B cell (primary cell): Measurements from ENCODE around the gene SPATA25. TPM values are rescaled to one million over a fixed set of nuclear protein-coding genes. Genes with fewer than 3 reads are reported as not detected.

Experiments
- ATAC-seq: fragments of 200-7000 bp; cut with Tn5 transposase; one replicate; pipeline ENCODE4 v1.10.0; 2021; ENCODE audit warnings: low read depth, mild to moderate bottlenecking, moderate number of reproducible peaks, moderate library complexity
- CTCF ChIA-PET: fragments of 350-600 bp; sonication (Branson Sonifier 250); formaldehyde crosslinking; loops from one replicate; lab custom pipeline; 2021; ENCODE audit warnings: antibody characterized with exemption, inconsistent platforms; lab: Charles Lee
- POLR2A ChIA-PET: fragments of 350-600 bp; sonication (Branson Sonifier 250); formaldehyde crosslinking; loops from one replicate; lab custom pipeline; 2021; ENCODE audit warnings: antibody characterized with exemption; lab: Charles Lee
- DNase-seq: peaks from one replicate; pipeline ENCODE4 v3.0.0; 2013
- H2AFZ ChIP-seq: 2 replicates; pipeline ENCODE4 v1.6.1; 2012; ENCODE audit warnings: mild to moderate bottlenecking, low read depth, low read length; ENCODE audit not compliant: insufficient read depth, poor library complexity, severe bottlenecking
- H3K27ac ChIP-seq, 2 donors: 1 replicate in 1 of 2; 2 replicates in 1 of 2; pipeline ENCODE4 v1.5.1; 2012 to 2013; ENCODE audit warnings: low read length in 2 of 2, mild to moderate bottlenecking in 2 of 2, moderate library complexity in 1 of 2
- H3K27me3 ChIP-seq, 4 experiments: fragments of 200-600 bp in 1 of 4; sonication (generic) in 1 of 4; replicated peaks in 1 of 4; 1 replicate in 2 of 4; 2 replicates in 2 of 4; pipeline versions ENCODE4 v1.6.1 to v1.7.0; 2013 to 2016; ENCODE audit warnings: low read length in 3 of 4, mild to moderate bottlenecking in 2 of 4, mixed read lengths in 1 of 4, moderate library complexity in 1 of 4; ENCODE audit not compliant: insufficient read depth in 4 of 4, control insufficient read depth in 3 of 4; ENCODE audit errors: control extremely low read depth in 1 of 4
- H3K36me3 ChIP-seq, 2 experiments: replicated peaks in 1 of 2; 1 replicate in 1 of 2; 2 replicates in 1 of 2; pipeline versions ENCODE4 v1.6.1 to v1.7.1; 2013; ENCODE audit warnings: low read length in 1 of 2; ENCODE audit not compliant: insufficient read depth in 2 of 2, control insufficient read depth in 1 of 2; ENCODE audit errors: control extremely low read depth in 1 of 2, extremely low read depth in 1 of 2
- H3K4me1 ChIP-seq, 2 donors: fragments of 200-600 bp in 1 of 2; sonication (generic) in 1 of 2; 1 replicate in 1 of 2; 2 replicates in 1 of 2; pipeline versions ENCODE4 v1.5.1 to v1.6.1; 2013 to 2017; ENCODE audit warnings: low read length in 2 of 2; ENCODE audit not compliant: control insufficient read depth in 2 of 2, insufficient read depth in 2 of 2
- H3K4me2 ChIP-seq: replicated peaks from 2 replicates; pipeline ENCODE3; 2012; ENCODE audit warnings: mild to moderate bottlenecking, low read depth, low read length; ENCODE audit not compliant: poor library complexity, severe bottlenecking
- H3K4me3 ChIP-seq, 5 experiments: fragments of 200-600 bp in 1 of 5; sonication (generic) in 1 of 5; 1 replicate in 3 of 5; 2 replicates in 2 of 5; pipeline versions ENCODE4 v1.5.1 to v1.7.0; 2011 to 2016; ENCODE audit warnings: low read length in 4 of 5, mild to moderate bottlenecking in 4 of 5, low read depth in 2 of 5, control low read depth in 1 of 5, moderate library complexity in 1 of 5; ENCODE audit not compliant: insufficient read depth in 1 of 5; ENCODE audit errors: control extremely low read depth in 1 of 5, extremely low read depth in 1 of 5
- H3K79me2 ChIP-seq: fragments of 200-600 bp; sonication (generic); one replicate; pipeline ENCODE4 v1.6.0; 2016; ENCODE audit warnings: low read length; ENCODE audit not compliant: control insufficient read depth, insufficient read depth
- H3K9ac ChIP-seq: fragments of 200-600 bp; sonication (generic); 2 replicates; pipeline ENCODE4 v1.6.1; 2017; ENCODE audit warnings: mild to moderate bottlenecking, low read length, moderate library complexity
- H3K9me3 ChIP-seq, 3 donors: one replicate each; pipeline versions ENCODE4 v1.6.1 to v1.7.1; 2013; ENCODE audit warnings: low read length in 2 of 3; ENCODE audit not compliant: control insufficient read depth in 2 of 3, insufficient read depth in 1 of 3; ENCODE audit errors: control extremely low read depth in 1 of 3
- H4K20me1 ChIP-seq: 2 replicates; pipeline ENCODE4 v1.6.0; 2012; ENCODE audit warnings: mild to moderate bottlenecking, low read length; ENCODE audit not compliant: insufficient read depth, control insufficient read depth, poor library complexity, severe bottlenecking
- H3K27ac Mint-ChIP-seq: one replicate; pipeline ENCODE4 v1.8.0; 2021; ENCODE audit warnings: mixed read lengths
- H3K27me3 Mint-ChIP-seq: one replicate; pipeline ENCODE4 v1.8.0; 2021; ENCODE audit warnings: mixed read lengths
- H3K4me1 Mint-ChIP-seq: one replicate; pipeline ENCODE4 v1.8.0; 2021; ENCODE audit warnings: mixed read lengths
- H3K4me3 Mint-ChIP-seq: one replicate; pipeline ENCODE4 v1.8.0; 2021; ENCODE audit warnings: mixed read lengths
- H3K9me3 Mint-ChIP-seq: one replicate; pipeline ENCODE4 v1.8.0; 2022; ENCODE audit warnings: mixed read lengths; ENCODE audit not compliant: insufficient read depth
- CTCF ChIP-seq: fragments of 200-600 bp; IDR thresholded peaks from one replicate; pipeline ENCODE4 v1.8.0; 2022; ENCODE audit warnings: antibody characterized with exemption, mild to moderate bottlenecking
- EZH2 ChIP-seq: IDR thresholded peaks from 2 replicates; pipeline ENCODE4 v1.6.1; 2012; ENCODE audit warnings: borderline replicate concordance, low read depth, mild to moderate bottlenecking, moderate library complexity, low read length; ENCODE audit not compliant: insufficient read depth, poor library complexity, severe bottlenecking
- WGBS: methylation state at CpG from one replicate; pipeline ENCODE4 v1.1.5; 2013; ENCODE audit warnings: missing lambda C conversion rate; ENCODE audit not compliant: insufficient coverage; 5-methylcytosine and 5-hydroxymethylcytosine counted together
- intact Hi-C: fragments of 100-400 bp; cut with micrococcal nuclease; formaldehyde crosslinking; loops from one replicate; pipeline ENCODE4 v1.10.0; 2022
- polyA plus RNA-seq: library from polyadenylated mRNA; depleted of rRNA; stranded (reverse); fragments of >200 nt; gene quantifications from 2 replicates; pipeline ENCODE4 v1.2.3, GENCODE V29; 2012
- total RNA-seq, 2 donors: library from RNA; stranded (reverse); fragments of 120-200 nt in 1 of 2; gene quantifications; 1 replicate in 1 of 2; 2 replicates in 1 of 2; pipeline versions ENCODE4 v1.2.3 to v1.2.4, GENCODE V29; 2013 to 2022

SPATA25 gene
- total and polyA plus RNA-seq, 2 donors (not counting 1 experiment from before 2014, with no cell fraction given): 2.5 to 2.9 TPM

- WGBS: 98% methylated on average over 6 of the region's 13 CpGs
- POLR2A ChIA-PET: interaction anchor here (1.0 kb wide), 1 partner anchor 11 kb away, joined by 3 read pairs; no protein-coding TSS in a partner anchor
- intact Hi-C loops: no loop called here
- H3K79me2 ChIP-seq: no peaks in the 10 kb centered on the region
- H3K27ac ChIP-seq: no peak overlapping the region
- no peak overlapping the region for H3K9ac ChIP-seq
- Mint-ChIP-seq H3K27me3 (no peaks in the 10 kb centered on the region), H3K4me1 (peaks cover 9% of the 10 kb centered on the region), H3K27ac (no peak overlapping the region), H3K4me3 (no peak overlapping the region), H3K9me3 (no peaks in the 10 kb centered on the region)
- no peak overlapping the region for H2AFZ ChIP-seq
- no peak overlapping the region for H3K4me2 ChIP-seq
- no peak for TF ChIP-seq CTCF
- no peak for TF ChIP-seq EZH2
- H4K20me1 ChIP-seq: no peaks in the 10 kb centered on the region
- peaks cover 0 to 7% of the 10 kb centered on the region in 2 donors for H3K4me1 ChIP-seq
- ATAC-seq (no peak), DNase-seq (no peak)
- no peaks in the 10 kb centered on the region for H3K9me3 ChIP-seq
- H3K4me3 ChIP-seq: no peak overlapping the region
- peaks cover 0 to 21% of the 10 kb centered on the region in 2 experiments for H3K36me3 ChIP-seq
- H3K27me3 ChIP-seq: no peaks in the 10 kb centered on the region
- CTCF ChIA-PET: interaction anchor here (1.6 kb wide), 1 partner anchor 17 kb away, joined by 3 read pairs; no protein-coding TSS in a partner anchor
Measured at GRCh38 chr20:45899046-45899835, 11.8 kb upstream of the SPATA25 start.

DNA sequence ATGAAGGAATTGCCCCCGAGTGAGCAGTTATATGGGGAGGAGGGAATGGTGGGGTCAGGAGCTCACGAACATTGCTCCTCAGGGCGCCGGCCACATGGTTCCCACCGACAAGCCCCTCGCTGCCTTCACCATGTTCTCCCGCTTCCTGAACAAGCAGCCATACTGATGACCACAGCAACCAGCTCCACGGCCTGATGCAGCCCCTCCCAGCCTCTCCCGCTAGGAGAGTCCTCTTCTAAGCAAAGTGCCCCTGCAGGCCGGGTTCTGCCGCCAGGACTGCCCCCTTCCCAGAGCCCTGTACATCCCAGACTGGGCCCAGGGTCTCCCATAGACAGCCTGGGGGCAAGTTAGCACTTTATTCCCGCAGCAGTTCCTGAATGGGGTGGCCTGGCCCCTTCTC lies 10.9 kb upstream of the SPATA25 start:
- ChIA-PET POLR2A (interaction anchor here (0.6 kb wide), 1 partner anchor 29 kb away, joined by 6 read pairs; no protein-coding TSS in a partner anchor), CTCF (interaction anchor here (1.6 kb wide), 1 partner anchor 18 kb away, joined by 3 read pairs; no protein-coding TSS in a partner anchor)
- peaks cover 0 to 7% of the 10 kb centered on the region in 2 donors for H3K4me1 ChIP-seq
- no peak overlapping the region for H3K27ac ChIP-seq
- no peaks in the 10 kb centered on the region for H3K27me3 Mint-ChIP-seq
- intact Hi-C loops: no loop called here
- H3K27me3 ChIP-seq: no peaks in the 10 kb centered on the region
- ATAC-seq: no peak
- WGBS: 94% methylated on average over 6 of the region's 12 CpGs
- no peak overlapping the region for H3K27ac Mint-ChIP-seq
- H3K4me3 Mint-ChIP-seq: no peak overlapping the region
- no peak for TF ChIP-seq CTCF
- no peak for TF ChIP-seq EZH2
- H4K20me1 ChIP-seq: no peaks in the 10 kb centered on the region
- peaks cover 0 to 26% of the 10 kb centered on the region in 2 experiments for H3K36me3 ChIP-seq
- H3K79me2 ChIP-seq: no peaks in the 10 kb centered on the region
- no peak overlapping the region for H2AFZ ChIP-seq
- H3K9me3 ChIP-seq: no peaks in the 10 kb centered on the region
- DNase-seq: no peak
- H3K4me2 ChIP-seq: no peak overlapping the region
- peaks cover 11% of the 10 kb centered on the region for H3K4me1 Mint-ChIP-seq
- H3K9ac ChIP-seq: no peak overlapping the region
- H3K9me3 Mint-ChIP-seq: no peaks in the 10 kb centered on the region
- no peak overlapping the region for H3K4me3 ChIP-seq
